ENCODE measurements around the gene CDC73.

- TF ChIP-seq, protein P1, sequence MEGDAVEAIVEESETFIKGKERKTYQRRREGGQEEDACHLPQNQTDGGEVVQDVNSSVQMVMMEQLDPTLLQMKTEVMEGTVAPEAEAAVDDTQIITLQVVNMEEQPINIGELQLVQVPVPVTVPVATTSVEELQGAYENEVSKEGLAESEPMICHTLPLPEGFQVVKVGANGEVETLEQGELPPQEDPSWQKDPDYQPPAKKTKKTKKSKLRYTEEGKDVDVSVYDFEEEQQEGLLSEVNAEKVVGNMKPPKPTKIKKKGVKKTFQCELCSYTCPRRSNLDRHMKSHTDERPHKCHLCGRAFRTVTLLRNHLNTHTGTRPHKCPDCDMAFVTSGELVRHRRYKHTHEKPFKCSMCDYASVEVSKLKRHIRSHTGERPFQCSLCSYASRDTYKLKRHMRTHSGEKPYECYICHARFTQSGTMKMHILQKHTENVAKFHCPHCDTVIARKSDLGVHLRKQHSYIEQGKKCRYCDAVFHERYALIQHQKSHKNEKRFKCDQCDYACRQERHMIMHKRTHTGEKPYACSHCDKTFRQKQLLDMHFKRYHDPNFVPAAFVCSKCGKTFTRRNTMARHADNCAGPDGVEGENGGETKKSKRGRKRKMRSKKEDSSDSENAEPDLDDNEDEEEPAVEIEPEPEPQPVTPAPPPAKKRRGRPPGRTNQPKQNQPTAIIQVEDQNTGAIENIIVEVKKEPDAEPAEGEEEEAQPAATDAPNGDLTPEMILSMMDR (conservative IDR thresholded peaks at IDR 0.05; ENCODE audit: low read length): no peak
- no peak for TF ChIP-seq EZH2phosphoT487 (IDR thresholded peaks at IDR 0.05; ENCODE audit: borderline replicate concordance, low read depth, low read length)
Observed at GRCh38 chr1:193187114-193187513, 65.3 kb downstream of the CDC73 start.
